SIG-M5 (cell line): ENCODE measurements around the gene FLOT2.
"Not testable (repeated sequence)": the region's sequence is repeated elsewhere in the genome, so short reads cannot be mapped to it uniquely, and the experiment has no call there.

Experiments used
- DNase-seq: peaks from one replicate; lab custom pipeline; 2025; lab: John Stamatoyannopoulos, UW

The FLOT2 gene

GRCh38 chr17:28916302-28916934 lies 18.9 kb upstream of the FLOT2 start:
- no peak for DNase-seq

- no peak for DNase-seq
Measured at GRCh38 chr17:28912938-28913333, 15.4 kb upstream of the FLOT2 start.

GRCh38 chr17:28912281-28912937 lies 14.9 kb upstream of the FLOT2 start:
- DNase-seq: no peak

- DNase-seq: no peak
Measured at GRCh38 chr17:28911411-28912045, 14.0 kb upstream of the FLOT2 start.

DNA sequence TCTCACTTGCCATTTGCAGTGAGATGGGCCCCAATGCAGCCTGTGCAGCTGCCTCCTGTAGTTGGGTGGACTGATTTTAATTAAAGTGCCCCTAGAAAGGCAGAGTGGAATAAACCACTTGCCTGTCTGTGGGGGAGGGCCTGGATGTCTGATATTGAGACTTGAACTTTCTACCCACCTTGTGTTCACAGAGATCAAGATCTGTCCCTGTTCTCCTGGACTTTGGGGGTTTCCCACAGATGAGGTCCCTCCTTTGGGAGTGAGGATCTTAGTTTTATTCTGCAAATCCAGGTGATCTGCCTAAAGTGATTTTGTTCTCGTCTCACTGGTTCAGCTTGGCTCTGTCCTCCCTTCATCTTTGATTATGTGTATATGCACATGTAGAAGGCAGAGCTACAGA lies 13.0 kb upstream of the FLOT2 start:
- DNase-seq: no peak

- DNase-seq: no peak
Measured at GRCh38 chr17:28908640-28909167, 11.2 kb upstream of the FLOT2 start.

GRCh38 chr17:28907709-28908475 lies 10.4 kb upstream of the FLOT2 start:
- no peak for DNase-seq

- DNase-seq: no peak
Measured at GRCh38 chr17:28906706-28907438, 9.3 kb upstream of the FLOT2 start.

GRCh38 chr17:28906276-28906675 lies 8.7 kb upstream of the FLOT2 start:
- no peak for DNase-seq

DNA sequence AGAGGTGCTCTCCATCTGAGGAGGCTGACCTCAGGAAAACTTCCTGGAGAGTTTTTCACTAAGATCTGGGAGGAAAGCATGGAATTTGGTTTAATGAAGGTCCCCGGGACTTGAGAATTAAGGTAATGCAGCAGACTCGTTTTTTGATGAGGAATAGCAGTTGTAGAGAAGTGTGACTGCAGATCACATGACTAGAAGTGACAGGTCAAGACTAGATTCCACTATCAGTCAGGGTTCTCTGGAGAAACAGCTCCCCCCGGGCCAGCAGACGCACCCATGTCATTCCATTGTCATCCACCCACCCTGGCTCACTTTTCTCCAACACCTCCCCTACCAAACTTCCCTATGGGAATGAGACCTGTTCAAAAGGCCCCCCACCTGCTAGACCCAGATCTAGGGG lies 7.3 kb upstream of the FLOT2 start:
- DNase-seq: no peak

DNA sequence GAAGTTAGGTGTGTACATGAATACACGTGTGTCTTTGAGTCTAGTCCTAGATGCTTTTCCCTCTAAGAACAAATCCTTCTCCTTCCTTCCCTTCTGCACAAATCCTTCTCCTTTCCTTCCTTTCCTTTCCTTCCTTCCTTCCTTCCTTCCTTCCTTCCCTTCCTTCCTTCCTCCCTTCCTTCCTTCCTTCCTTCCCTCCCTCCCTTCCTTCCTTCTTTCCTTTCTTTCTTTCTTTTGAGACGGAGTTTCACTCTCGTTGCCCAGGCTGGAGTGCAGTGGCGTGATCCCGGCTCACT lies 6.0 kb upstream of the FLOT2 start:
- not testable (repeated sequence) for DNase-seq

DNA sequence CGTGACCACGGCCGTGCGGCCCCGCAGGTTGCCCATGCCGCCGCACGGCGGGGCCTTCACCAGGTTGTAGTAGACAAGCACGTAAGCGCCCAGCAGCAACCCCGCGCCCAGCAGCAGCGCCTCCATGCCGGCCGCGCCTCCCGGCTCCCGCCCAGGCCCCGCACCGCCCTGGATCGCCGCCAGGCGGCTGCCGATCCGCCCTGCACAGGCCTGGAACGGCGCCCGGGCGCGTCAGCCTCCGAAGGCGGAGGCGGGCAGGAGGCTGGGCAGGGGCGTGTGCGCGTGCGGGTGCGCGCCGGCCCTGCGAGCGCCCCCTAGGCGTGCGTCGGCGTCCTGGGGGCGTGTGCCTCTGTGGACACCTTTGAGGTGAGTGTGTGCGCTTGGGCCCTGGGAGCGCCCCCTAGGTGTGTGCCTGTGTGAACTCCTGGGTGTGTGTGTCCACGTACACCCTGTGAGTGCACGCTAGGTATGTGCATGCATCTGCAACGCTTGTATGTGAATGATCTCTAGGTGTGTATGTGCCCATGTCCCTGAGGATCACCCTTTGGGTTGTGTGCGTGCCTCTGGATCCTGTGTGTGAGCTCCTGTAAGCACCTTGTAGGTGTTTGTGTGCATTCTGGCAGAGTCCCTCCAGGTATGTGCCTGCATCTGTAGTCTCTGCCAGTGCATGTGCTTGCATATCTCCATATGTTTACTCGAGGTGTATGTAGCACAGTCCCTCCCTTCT lies 5.4 kb upstream of the FLOT2 start, which contains the start of gene DHRS13:
Gene DHRS13, minus strand, starts transcription at position 261 of the 727 bp plus-strand sequence. Its CDS starts 135 bp downstream, at position 126.
- DNase-seq: no peak

GRCh38 chr17:28901866-28902818 lies 4.6 kb upstream of the FLOT2 start:
- DNase-seq: no peak

- no peak for DNase-seq
Measured at GRCh38 chr17:28900986-28901726, 3.6 kb upstream of the FLOT2 start.

- no peak for DNase-seq
Measured at GRCh38 chr17:28899212-28899815, 1.8 kb upstream of the FLOT2 start.

- no peak for DNase-seq
Measured at GRCh38 chr17:28898527-28898955, 1.0 kb upstream of the FLOT2 start.

GRCh38 chr17:28897769-28898526 lies 415 bp upstream of the FLOT2 start:
- no peak for DNase-seq

DNA sequence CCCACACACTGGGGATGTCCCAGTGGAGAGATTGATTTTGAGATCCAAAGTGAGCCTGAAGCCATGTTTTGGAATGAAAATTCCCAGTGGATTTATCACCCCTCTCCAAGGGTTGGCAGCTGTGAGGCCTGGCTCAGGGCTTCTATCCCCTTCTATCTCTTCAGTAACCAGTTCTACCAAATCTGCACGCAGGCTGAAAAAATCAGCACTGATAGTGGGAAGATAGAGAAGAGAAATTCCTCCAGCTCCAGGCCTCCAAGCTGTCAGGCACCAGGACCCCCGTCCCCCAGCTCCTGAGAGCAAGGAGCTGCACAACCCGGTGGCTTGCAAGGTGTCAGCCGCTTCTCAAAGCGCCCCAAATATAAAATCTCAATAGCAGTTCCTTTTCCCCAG lies 1.0 kb downstream of the FLOT2 start:
- no peak for DNase-seq
